HepG2 (cell line): Measurements from ENCODE around the gene LSS. TPM values are rescaled to one million over a fixed set of nuclear protein-coding genes. Genes with fewer than 3 reads are reported as not detected.

Source experiments
- FOXO1 ChIP-seq: sonication (generic); formaldehyde crosslinking; IDR thresholded peaks from 2 replicates; pipeline ENCODE4 v1.4.0; 2020; ENCODE audit warnings: missing genetic modification reagents
- HOXA9 ChIP-seq: sonication (generic); formaldehyde crosslinking; IDR thresholded peaks from 2 replicates; pipeline ENCODE4 v1.8.1; 2022; ENCODE audit warnings: missing genetic modification reagents, mild to moderate bottlenecking, moderate library complexity, borderline replicate concordance
- MLLT10 ChIP-seq: sonication (generic); formaldehyde crosslinking; IDR thresholded peaks from 2 replicates; pipeline ENCODE4 v1.4.0; 2020; ENCODE audit warnings: missing genetic modification reagents
- RFXAP ChIP-seq: sonication (generic); formaldehyde crosslinking; IDR thresholded peaks from 2 replicates; pipeline ENCODE4 v1.4.0; 2020; ENCODE audit warnings: missing genetic modification reagents, borderline replicate concordance
- RXRA ChIP-seq: sonication (generic); formaldehyde crosslinking; IDR thresholded peaks from 2 replicates; pipeline ENCODE4 v1.5.1; 2020; ENCODE audit warnings: missing genetic modification reagents
- ZMYM3 ChIP-seq: sonication (generic); formaldehyde crosslinking; IDR thresholded peaks from 2 replicates; pipeline ENCODE4 v1.5.1; 2020; ENCODE audit warnings: mild to moderate bottlenecking, missing genetic modification reagents
- ZNF234 ChIP-seq: sonication (generic); formaldehyde crosslinking; conservative IDR thresholded peaks from 2 replicates; pipeline ENCODE4 v1.5.1; 2020; ENCODE audit warnings: mild to moderate bottlenecking, missing genetic modification reagents
- ZNF256 ChIP-seq: sonication (generic); formaldehyde crosslinking; conservative IDR thresholded peaks from 2 replicates; pipeline ENCODE4 v1.4.0; 2020; ENCODE audit warnings: missing genetic modification reagents
- ZNF644 ChIP-seq: IDR thresholded peaks from 2 replicates; pipeline ENCODE4 v1.6.1; 2016; ENCODE audit warnings: low read depth
- ZNF780A ChIP-seq: sonication (generic); formaldehyde crosslinking; IDR thresholded peaks from 2 replicates; pipeline ENCODE4 v1.8.0; 2022; ENCODE audit warnings: mild to moderate bottlenecking, missing genetic modification reagents, moderate library complexity
- polyA plus RNA-seq, 8 experiments: library from polyadenylated mRNA; depleted of rRNA in 3 of 8; stranded (reverse) in 7 of 8; unstranded in 1 of 8; fragments of >200 nt; fragmentation: Illumina TruSeq in 4 of 8; extraction: Trizol in 4 of 8; gene quantifications; 2 replicates each; pipeline versions ENCODE4 v1.2.1 to v1.2.3, GENCODE V29; 2011 to 2016; ENCODE audit warnings: low read depth in 4 of 8, missing spikeins in 1 of 8, mixed read lengths in 1 of 8; ENCODE audit not compliant: insufficient read depth in 1 of 8
- total RNA-seq, 5 experiments: library from RNA; depleted of rRNA; stranded (reverse); fragments of >200 nt; fragmentation: Illumina TruSeq; extraction: Trizol; gene quantifications; 2 replicates each; pipeline ENCODE4 v1.2.3, GENCODE V29; 2016; ENCODE audit warnings: low read depth in 1 of 5
- TF ChIP-seq, protein P1 (sequence below), 2 experiments: fragments of 450-650 bp in 1 of 2; sonication (generic) in 1 of 2; formaldehyde crosslinking; IDR thresholded peaks; 2 replicates each; pipeline versions ENCODE4 v1.5.0 to v1.8.0; 2020 to 2022; ENCODE audit warnings: mild to moderate bottlenecking in 1 of 2, missing genetic modification reagents in 1 of 2
- TF ChIP-seq, protein P2 (sequence below): sonication (generic); formaldehyde crosslinking; IDR thresholded peaks from 2 replicates; pipeline ENCODE4 v1.9.0; 2021; ENCODE audit warnings: mild to moderate bottlenecking, missing genetic modification reagents
- TF ChIP-seq, protein P3 (sequence below): sonication (generic); formaldehyde crosslinking; IDR thresholded peaks from one replicate; pipeline ENCODE4 v1.5.1; 2020; ENCODE audit warnings: mild to moderate bottlenecking, missing genetic modification reagents; ENCODE audit errors: not compliant biosample characterization

LSS gene
- total and polyA plus RNA-seq, 2 of the 13 experiments (the other 11 are each of a cell fraction or from before 2014, with no cell fraction given): 72.6 to 113 TPM

DNA sequence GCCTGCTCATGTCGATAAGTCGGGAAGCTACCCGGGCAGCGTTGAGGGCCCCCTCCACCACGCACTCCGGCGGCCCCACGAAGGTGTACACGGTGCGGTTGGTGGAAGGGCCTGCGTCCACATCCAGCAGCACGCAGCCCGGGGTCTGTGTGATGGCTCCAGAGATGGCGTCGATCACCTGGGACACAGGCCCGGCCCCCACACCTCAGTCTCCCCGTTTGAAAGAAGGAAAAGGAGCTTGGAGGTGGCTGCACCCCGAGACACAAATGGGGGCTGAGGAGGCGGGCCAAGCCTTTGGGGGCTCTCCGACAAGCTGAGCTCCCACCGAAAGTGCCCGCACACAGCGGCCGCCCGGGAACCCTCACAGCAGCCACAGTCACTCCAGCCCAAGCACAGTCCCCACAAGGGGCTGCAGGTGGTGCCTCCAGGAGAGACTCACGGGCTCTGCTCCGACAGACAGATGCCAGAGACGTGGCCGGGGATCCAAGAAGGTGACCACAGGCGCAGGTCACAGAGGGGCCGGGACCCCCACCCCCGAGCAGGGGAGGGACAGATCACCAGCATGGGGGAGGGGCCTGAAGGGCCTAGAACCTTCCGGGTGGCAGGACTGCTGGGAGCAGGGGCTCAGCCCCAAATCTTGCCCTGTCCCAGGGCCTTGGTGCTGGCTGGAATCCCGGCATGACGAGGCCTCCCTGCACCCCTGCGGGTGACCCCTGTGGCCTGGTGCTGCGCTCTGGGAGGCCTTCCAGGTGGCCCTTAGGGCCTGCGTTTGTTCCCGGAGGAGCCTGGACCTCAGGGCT is 74.2 kb downstream of the LSS start (continued):
- TF ChIP-seq, protein P1, sequence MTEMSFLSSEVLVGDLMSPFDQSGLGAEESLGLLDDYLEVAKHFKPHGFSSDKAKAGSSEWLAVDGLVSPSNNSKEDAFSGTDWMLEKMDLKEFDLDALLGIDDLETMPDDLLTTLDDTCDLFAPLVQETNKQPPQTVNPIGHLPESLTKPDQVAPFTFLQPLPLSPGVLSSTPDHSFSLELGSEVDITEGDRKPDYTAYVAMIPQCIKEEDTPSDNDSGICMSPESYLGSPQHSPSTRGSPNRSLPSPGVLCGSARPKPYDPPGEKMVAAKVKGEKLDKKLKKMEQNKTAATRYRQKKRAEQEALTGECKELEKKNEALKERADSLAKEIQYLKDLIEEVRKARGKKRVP (CRISPR knock-in tag; IDR thresholded peaks at IDR 0.05): 0 out of 4 replicates have a peak, but pooled peaks of 1 of the 2 experiments have one; percentile 36
- TF ChIP-seq, protein P2, sequence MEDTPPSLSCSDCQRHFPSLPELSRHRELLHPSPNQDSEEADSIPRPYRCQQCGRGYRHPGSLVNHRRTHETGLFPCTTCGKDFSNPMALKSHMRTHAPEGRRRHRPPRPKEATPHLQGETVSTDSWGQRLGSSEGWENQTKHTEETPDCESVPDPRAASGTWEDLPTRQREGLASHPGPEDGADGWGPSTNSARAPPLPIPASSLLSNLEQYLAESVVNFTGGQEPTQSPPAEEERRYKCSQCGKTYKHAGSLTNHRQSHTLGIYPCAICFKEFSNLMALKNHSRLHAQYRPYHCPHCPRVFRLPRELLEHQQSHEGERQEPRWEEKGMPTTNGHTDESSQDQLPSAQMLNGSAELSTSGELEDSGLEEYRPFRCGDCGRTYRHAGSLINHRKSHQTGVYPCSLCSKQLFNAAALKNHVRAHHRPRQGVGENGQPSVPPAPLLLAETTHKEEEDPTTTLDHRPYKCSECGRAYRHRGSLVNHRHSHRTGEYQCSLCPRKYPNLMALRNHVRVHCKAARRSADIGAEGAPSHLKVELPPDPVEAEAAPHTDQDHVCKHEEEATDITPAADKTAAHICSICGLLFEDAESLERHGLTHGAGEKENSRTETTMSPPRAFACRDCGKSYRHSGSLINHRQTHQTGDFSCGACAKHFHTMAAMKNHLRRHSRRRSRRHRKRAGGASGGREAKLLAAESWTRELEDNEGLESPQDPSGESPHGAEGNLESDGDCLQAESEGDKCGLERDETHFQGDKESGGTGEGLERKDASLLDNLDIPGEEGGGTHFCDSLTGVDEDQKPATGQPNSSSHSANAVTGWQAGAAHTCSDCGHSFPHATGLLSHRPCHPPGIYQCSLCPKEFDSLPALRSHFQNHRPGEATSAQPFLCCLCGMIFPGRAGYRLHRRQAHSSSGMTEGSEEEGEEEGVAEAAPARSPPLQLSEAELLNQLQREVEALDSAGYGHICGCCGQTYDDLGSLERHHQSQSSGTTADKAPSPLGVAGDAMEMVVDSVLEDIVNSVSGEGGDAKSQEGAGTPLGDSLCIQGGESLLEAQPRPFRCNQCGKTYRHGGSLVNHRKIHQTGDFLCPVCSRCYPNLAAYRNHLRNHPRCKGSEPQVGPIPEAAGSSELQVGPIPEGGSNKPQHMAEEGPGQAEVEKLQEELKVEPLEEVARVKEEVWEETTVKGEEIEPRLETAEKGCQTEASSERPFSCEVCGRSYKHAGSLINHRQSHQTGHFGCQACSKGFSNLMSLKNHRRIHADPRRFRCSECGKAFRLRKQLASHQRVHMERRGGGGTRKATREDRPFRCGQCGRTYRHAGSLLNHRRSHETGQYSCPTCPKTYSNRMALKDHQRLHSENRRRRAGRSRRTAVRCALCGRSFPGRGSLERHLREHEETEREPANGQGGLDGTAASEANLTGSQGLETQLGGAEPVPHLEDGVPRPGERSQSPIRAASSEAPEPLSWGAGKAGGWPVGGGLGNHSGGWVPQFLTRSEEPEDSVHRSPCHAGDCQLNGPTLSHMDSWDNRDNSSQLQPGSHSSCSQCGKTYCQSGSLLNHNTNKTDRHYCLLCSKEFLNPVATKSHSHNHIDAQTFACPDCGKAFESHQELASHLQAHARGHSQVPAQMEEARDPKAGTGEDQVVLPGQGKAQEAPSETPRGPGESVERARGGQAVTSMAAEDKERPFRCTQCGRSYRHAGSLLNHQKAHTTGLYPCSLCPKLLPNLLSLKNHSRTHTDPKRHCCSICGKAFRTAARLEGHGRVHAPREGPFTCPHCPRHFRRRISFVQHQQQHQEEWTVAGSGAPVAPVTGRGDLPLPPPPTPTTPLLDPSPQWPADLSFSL (CRISPR knock-in tag): no peak
- TF ChIP-seq ZNF644 (CRISPR knock-in tag): no peak
- peak; percentile 63; the same call in 1 of the 2 replicates for TF ChIP-seq HOXA9 (CRISPR knock-in tag)
- no peak for TF ChIP-seq MLLT10 (CRISPR knock-in tag)
- 0 out of 2 replicates have a peak, but pooled peaks have one; percentile 21 for TF ChIP-seq ZNF780A (CRISPR knock-in tag)
- TF ChIP-seq, protein P3, sequence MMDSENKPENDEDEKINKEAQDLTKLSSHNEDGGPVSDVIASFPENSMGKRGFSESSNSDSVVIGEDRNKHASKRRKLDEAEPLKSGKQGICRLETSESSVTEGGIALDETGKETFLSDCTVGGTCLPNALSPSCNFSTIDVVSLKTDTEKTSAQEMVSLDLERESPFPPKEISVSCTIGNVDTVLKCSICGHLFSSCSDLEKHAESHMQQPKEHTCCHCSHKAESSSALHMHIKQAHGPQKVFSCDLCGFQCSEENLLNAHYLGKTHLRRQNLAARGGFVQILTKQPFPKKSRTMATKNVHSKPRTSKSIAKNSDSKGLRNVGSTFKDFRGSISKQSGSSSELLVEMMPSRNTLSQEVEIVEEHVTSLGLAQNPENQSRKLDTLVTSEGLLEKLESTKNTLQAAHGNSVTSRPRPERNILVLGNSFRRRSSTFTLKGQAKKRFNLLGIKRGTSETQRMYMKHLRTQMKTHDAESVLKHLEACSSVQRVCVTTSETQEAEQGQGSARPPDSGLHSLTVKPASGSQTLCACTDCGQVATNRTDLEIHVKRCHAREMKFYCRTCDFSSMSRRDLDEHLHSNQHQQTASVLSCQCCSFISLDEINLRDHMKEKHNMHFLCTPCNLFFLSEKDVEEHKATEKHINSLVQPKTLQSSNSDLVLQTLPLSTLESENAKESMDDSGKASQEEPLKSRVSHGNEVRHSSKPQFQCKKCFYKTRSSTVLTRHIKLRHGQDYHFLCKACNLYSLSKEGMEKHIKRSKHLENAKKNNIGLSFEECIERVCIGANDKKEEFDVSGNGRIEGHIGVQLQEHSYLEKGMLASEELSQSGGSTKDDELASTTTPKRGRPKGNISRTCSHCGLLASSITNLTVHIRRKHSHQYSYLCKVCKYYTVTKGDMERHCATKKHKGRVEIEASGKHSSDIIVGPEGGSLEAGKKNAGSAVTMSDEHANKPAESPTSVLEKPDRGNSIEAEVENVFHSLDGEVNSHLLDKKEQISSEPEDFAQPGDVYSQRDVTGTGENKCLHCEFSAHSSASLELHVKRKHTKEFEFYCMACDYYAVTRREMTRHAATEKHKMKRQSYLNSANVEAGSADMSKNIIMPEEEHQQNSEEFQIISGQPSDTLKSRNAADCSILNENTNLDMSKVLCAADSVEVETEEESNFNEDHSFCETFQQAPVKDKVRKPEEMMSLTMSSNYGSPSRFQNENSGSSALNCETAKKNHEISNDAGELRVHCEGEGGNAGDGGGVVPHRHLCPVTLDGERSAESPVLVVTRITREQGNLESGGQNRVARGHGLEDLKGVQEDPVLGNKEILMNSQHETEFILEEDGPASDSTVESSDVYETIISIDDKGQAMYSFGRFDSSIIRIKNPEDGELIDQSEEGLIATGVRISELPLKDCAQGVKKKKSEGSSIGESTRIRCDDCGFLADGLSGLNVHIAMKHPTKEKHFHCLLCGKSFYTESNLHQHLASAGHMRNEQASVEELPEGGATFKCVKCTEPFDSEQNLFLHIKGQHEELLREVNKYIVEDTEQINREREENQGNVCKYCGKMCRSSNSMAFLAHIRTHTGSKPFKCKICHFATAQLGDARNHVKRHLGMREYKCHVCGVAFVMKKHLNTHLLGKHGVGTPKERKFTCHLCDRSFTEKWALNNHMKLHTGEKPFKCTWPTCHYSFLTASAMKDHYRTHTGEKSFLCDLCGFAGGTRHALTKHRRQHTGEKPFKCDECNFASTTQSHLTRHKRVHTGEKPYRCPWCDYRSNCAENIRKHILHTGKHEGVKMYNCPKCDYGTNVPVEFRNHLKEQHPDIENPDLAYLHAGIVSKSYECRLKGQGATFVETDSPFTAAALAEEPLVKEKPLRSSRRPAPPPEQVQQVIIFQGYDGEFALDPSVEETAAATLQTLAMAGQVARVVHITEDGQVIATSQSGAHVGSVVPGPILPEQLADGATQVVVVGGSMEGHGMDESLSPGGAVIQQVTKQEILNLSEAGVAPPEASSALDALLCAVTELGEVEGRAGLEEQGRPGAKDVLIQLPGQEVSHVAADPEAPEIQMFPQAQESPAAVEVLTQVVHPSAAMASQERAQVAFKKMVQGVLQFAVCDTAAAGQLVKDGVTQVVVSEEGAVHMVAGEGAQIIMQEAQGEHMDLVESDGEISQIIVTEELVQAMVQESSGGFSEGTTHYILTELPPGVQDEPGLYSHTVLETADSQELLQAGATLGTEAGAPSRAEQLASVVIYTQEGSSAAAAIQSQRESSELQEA (CRISPR knock-in tag): no peak
- 0 out of 2 replicates have a peak, but pooled peaks have one; percentile 2 for TF ChIP-seq ZNF234 (CRISPR knock-in tag)
- TF ChIP-seq FOXO1: no peak
- TF ChIP-seq ZNF256 (CRISPR knock-in tag): no peak
- no peak for TF ChIP-seq RFXAP (CRISPR knock-in tag)
- TF ChIP-seq ZMYM3 (CRISPR knock-in tag): no peak
- no peak for TF ChIP-seq RXRA
